Measurements from ENCODE around the gene LPO. TPM values are rescaled to one million over a fixed set of nuclear protein-coding genes. Genes with fewer than 3 reads are reported as not detected.

LPO gene
- total and polyA plus RNA-seq, 4 donors = 0.15 to 0.26 TPM; not detected in 2

DNA sequence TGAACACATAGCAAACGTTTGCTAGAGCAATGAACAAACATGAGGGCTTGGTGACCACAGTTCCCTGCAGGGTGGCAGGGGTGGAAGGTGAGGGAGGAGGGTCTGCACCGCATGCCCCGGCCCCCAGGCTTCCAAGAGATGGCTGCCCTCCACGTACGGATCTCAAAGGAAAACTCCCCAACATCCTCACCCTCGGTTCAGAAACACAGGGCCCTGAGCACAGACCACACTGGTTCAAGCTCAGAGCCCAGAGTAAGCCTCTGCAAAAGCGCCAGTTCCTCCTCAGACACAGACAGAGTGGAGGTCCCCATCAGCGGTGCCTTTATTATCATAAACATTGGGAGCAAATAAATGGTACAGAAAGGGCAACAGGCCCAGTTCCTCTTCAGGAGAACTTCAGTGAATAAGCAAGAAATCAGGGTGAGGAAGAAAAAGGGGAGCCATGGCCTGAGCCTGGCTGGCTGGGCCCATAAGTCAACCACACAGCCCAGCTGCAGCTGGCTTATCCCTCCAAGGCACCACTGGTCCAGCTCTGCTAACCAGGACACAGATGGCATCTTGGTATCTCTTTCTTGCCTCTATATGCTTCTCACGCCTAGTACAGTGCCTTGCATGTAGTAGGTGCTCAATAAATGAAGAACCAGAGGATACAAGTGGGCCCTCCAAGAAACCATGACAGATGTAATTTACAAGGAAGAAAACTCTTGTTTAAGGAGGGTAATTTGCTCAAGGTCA is 31.3 kb downstream of the LPO start:
- TF ChIP-seq, protein P1, sequence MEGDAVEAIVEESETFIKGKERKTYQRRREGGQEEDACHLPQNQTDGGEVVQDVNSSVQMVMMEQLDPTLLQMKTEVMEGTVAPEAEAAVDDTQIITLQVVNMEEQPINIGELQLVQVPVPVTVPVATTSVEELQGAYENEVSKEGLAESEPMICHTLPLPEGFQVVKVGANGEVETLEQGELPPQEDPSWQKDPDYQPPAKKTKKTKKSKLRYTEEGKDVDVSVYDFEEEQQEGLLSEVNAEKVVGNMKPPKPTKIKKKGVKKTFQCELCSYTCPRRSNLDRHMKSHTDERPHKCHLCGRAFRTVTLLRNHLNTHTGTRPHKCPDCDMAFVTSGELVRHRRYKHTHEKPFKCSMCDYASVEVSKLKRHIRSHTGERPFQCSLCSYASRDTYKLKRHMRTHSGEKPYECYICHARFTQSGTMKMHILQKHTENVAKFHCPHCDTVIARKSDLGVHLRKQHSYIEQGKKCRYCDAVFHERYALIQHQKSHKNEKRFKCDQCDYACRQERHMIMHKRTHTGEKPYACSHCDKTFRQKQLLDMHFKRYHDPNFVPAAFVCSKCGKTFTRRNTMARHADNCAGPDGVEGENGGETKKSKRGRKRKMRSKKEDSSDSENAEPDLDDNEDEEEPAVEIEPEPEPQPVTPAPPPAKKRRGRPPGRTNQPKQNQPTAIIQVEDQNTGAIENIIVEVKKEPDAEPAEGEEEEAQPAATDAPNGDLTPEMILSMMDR (IDR thresholded peaks at IDR 0.05; ENCODE audit: control extremely low read depth, extremely low read depth) = no peak

GRCh38 chr17:58270476-58271215 is 32.3 kb downstream of the LPO start:
- no peak overlapping the region for H3K9ac ChIP-seq (ENCODE audit: insufficient read depth in 1 of 2, low read length in 2 of 2)
- TF ChIP-seq, protein P1 (IDR thresholded peaks at IDR 0.05; ENCODE audit: control extremely low read depth, extremely low read depth) = no peak
- no peak for DNase-seq
- H3K27me3 ChIP-seq (ENCODE audit: control insufficient read depth in 3 of 3, insufficient read depth in 3 of 3, low read length in 2 of 3) = peaks cover 0 to 3% (median 0%) of the 10 kb centered on the region in 3 donors
- no peaks in the 10 kb centered on the region for H3K9me3 ChIP-seq (ENCODE audit: control insufficient read depth in 4 of 4, insufficient read depth in 3 of 4, low read length in 3 of 4)
- H3K4me1 ChIP-seq (ENCODE audit: control insufficient read depth in 5 of 5, insufficient read depth in 5 of 5, low read length in 5 of 5) = no peaks in the 10 kb centered on the region
- H3K27ac ChIP-seq (ENCODE audit: low read depth in 1 of 2, low read length in 1 of 2) = no peak overlapping the region
- H3K36me3 ChIP-seq (ENCODE audit: control insufficient read depth in 4 of 4, insufficient read depth in 4 of 4, low read length in 4 of 4) = no peaks in the 10 kb centered on the region
- no peak overlapping the region for H3K4me3 ChIP-seq
- no peak for ATAC-seq (ENCODE audit: insufficient read depth, low FRiP score)
- WGBS, 2 donors = 58 to 75% methylated on average over 15 of the region's 15 CpGs

More for the DNA sequence above, 31.3 kb downstream of the LPO start:
- no peaks in the 10 kb centered on the region for H3K27me3 ChIP-seq (ENCODE audit: control insufficient read depth in 3 of 3, insufficient read depth in 3 of 3, low read length in 2 of 3)
- no peak overlapping the region for H3K27ac ChIP-seq (ENCODE audit: low read depth in 1 of 2, low read length in 1 of 2)
- no peaks in the 10 kb centered on the region for H3K36me3 ChIP-seq (ENCODE audit: control insufficient read depth in 4 of 4, insufficient read depth in 4 of 4, low read length in 4 of 4)
- no peak for ATAC-seq (ENCODE audit: insufficient read depth, low FRiP score)
- no peaks in the 10 kb centered on the region for H3K9me3 ChIP-seq (ENCODE audit: control insufficient read depth in 4 of 4, insufficient read depth in 3 of 4, low read length in 3 of 4)
- H3K4me3 ChIP-seq = no peak overlapping the region
- 62 to 75% methylated on average over 9 of the region's 9 CpGs for WGBS, 2 donors
- no peak for DNase-seq
- H3K4me1 ChIP-seq (ENCODE audit: control insufficient read depth in 5 of 5, insufficient read depth in 5 of 5, low read length in 5 of 5) = no peaks in the 10 kb centered on the region
- H3K9ac ChIP-seq (ENCODE audit: insufficient read depth in 1 of 2, low read length in 2 of 2) = no peak overlapping the region

- no peaks in the 10 kb centered on the region for H3K4me1 ChIP-seq (ENCODE audit: control insufficient read depth in 5 of 5, insufficient read depth in 5 of 5, low read length in 5 of 5)
- no peak overlapping the region for H3K4me3 ChIP-seq
- H3K27ac ChIP-seq (ENCODE audit: low read depth in 1 of 2, low read length in 1 of 2) = no peak overlapping the region
- DNase-seq (no peak), ATAC-seq (ENCODE audit: insufficient read depth, low FRiP score) (no peak)
- WGBS, 2 donors = 68 to 82% methylated on average over 21 of the region's 21 CpGs
- H3K9me3 ChIP-seq (ENCODE audit: control insufficient read depth in 4 of 4, insufficient read depth in 3 of 4, low read length in 3 of 4) = no peaks in the 10 kb centered on the region
- TF ChIP-seq, protein P1 (IDR thresholded peaks at IDR 0.05; ENCODE audit: control extremely low read depth, extremely low read depth) = no peak
- no peaks in the 10 kb centered on the region for H3K36me3 ChIP-seq (ENCODE audit: control insufficient read depth in 4 of 4, insufficient read depth in 4 of 4, low read length in 4 of 4)
- peaks cover 0 to 3% (median 0%) of the 10 kb centered on the region in 3 donors for H3K27me3 ChIP-seq (ENCODE audit: control insufficient read depth in 3 of 3, insufficient read depth in 3 of 3, low read length in 2 of 3)
- no peak overlapping the region for H3K9ac ChIP-seq (ENCODE audit: insufficient read depth in 1 of 2, low read length in 2 of 2)
Observed at GRCh38 chr17:58271216-58271931, 33.0 kb downstream of the LPO start.

Measured in lung (tissue), 12 donors.